ENCODE results near the gene DIPK1A.

Gene DIPK1A

DNA sequence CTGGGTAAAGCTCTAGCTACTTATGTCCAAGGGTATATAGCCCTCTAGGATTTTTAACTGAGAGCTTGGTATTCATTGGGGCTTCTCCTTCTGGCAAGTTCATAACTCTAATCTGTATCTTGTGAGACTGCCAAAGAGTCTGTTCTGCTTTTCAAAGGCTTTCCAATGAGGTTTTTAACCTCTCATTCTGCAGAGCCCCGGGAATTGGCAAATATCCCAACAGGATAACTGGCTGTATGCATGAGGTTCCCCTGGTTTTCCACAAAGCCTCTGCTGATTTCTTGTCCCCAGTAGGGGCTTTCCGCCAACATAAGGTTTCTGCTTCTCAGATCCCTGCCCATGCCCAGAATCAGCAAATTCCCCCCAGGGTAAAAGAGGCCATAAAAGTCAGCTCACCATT, 88.5 kb downstream of the DIPK1A start:
- no peak overlapping the region for H3K27ac ChIP-seq
- H3K4me3 ChIP-seq (ENCODE audit: low read depth in 1 of 2, low read length in 1 of 2), result no peak overlapping the region
- H3K9me3 ChIP-seq, result no peaks in the 10 kb centered on the region
- no peaks in the 10 kb centered on the region for H3K36me3 ChIP-seq
- no peaks in the 10 kb centered on the region for H3K27me3 ChIP-seq
- no peaks in the 10 kb centered on the region for H3K4me1 ChIP-seq (ENCODE audit: control insufficient read depth in 1 of 2, insufficient read depth in 1 of 2, low read depth in 1 of 2, low read length in 1 of 2)
- TF ChIP-seq, protein P1, sequence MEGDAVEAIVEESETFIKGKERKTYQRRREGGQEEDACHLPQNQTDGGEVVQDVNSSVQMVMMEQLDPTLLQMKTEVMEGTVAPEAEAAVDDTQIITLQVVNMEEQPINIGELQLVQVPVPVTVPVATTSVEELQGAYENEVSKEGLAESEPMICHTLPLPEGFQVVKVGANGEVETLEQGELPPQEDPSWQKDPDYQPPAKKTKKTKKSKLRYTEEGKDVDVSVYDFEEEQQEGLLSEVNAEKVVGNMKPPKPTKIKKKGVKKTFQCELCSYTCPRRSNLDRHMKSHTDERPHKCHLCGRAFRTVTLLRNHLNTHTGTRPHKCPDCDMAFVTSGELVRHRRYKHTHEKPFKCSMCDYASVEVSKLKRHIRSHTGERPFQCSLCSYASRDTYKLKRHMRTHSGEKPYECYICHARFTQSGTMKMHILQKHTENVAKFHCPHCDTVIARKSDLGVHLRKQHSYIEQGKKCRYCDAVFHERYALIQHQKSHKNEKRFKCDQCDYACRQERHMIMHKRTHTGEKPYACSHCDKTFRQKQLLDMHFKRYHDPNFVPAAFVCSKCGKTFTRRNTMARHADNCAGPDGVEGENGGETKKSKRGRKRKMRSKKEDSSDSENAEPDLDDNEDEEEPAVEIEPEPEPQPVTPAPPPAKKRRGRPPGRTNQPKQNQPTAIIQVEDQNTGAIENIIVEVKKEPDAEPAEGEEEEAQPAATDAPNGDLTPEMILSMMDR (IDR thresholded peaks at IDR 0.05), result no peak

DNA sequence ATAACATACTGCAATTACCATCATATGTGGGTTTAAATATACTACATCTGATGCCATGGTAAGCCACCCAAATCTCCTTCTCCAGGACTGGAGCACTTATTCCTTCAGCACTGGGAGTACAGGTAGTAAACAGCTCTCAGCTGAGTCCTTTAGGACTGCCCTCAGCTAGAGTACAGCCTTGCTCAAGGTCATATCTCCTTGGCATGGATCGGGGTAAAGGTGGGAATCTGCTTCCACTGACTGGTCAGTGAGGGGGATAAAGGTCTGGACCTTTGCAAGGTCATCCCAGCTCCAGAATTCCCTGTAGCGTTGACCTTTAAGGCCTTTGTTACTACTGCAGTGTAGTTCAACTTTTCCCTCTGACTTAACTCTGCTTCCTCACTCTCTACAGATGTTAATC, 90.7 kb downstream of the DIPK1A start:
- Histone ChIP-seq H3K4me3 (ENCODE audit: low read depth in 1 of 2, low read length in 1 of 2) (no peak overlapping the region), H3K4me1 (ENCODE audit: control insufficient read depth in 1 of 2, insufficient read depth in 1 of 2, low read depth in 1 of 2, low read length in 1 of 2) (no peaks in the 10 kb centered on the region), H3K27ac (no peak overlapping the region), H3K27me3 (no peaks in the 10 kb centered on the region), H3K36me3 (no peaks in the 10 kb centered on the region), H3K9me3 (no peaks in the 10 kb centered on the region)
- TF ChIP-seq, protein P1 (IDR thresholded peaks at IDR 0.05), result no peak

DNA sequence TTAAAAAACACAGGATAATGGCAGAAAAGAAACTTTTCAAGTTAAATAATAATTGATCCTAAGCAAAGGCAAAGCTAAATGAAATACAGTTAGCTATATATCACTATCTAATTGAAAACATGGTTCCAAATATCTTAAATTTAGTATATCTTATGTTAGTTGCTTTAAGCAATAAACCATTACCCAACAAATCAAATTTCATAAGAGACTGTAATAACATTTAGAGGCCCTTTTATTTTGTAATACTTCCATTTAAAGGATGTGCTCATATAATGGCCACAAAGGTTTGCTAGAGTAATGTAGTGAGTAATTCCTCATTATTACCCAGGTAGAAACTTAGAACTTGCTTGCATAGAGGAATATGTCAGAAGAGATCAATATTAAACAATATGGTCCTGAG, 97.1 kb downstream of the DIPK1A start:
- H3K27ac ChIP-seq, result no peak overlapping the region
- TF ChIP-seq, protein P1 (IDR thresholded peaks at IDR 0.05), result no peak

GRCh38 chr1:92862605-92863004, 98.7 kb downstream of the DIPK1A start:
- TF ChIP-seq, protein P1 (IDR thresholded peaks at IDR 0.05), result no peak

More for the DNA sequence above, 97.1 kb downstream of the DIPK1A start:
- Histone ChIP-seq H3K4me3 (ENCODE audit: low read depth in 1 of 2, low read length in 1 of 2) (no peak overlapping the region), H3K4me1 (ENCODE audit: control insufficient read depth in 1 of 2, insufficient read depth in 1 of 2, low read depth in 1 of 2, low read length in 1 of 2) (peaks cover 10 to 12% of the 10 kb centered on the region in 2 experiments), H3K27me3 (no peaks in the 10 kb centered on the region), H3K9me3 (no peaks in the 10 kb centered on the region), H3K36me3 (no peaks in the 10 kb centered on the region)

GRCh38 chr1:92859400-92860039, 101.7 kb downstream of the DIPK1A start:
- no peak overlapping the region for H3K27ac ChIP-seq

More at GRCh38 chr1:92862605-92863004, 98.7 kb downstream of the DIPK1A start:
- no peaks in the 10 kb centered on the region for H3K9me3 ChIP-seq
- H3K4me3 ChIP-seq (ENCODE audit: low read depth in 1 of 2, low read length in 1 of 2), result no peak overlapping the region
- peaks cover 10 to 18% of the 10 kb centered on the region in 2 experiments for H3K4me1 ChIP-seq (ENCODE audit: control insufficient read depth in 1 of 2, insufficient read depth in 1 of 2, low read depth in 1 of 2, low read length in 1 of 2)
- H3K27me3 ChIP-seq, result no peaks in the 10 kb centered on the region
- H3K27ac ChIP-seq, result no peak overlapping the region
- H3K36me3 ChIP-seq, result no peaks in the 10 kb centered on the region

More at GRCh38 chr1:92859400-92860039, 101.7 kb downstream of the DIPK1A start:
- no peaks in the 10 kb centered on the region for H3K27me3 ChIP-seq
- no peaks in the 10 kb centered on the region for H3K9me3 ChIP-seq
- H3K4me1 ChIP-seq (ENCODE audit: control insufficient read depth in 1 of 2, insufficient read depth in 1 of 2, low read depth in 1 of 2, low read length in 1 of 2), result peaks cover 9 to 18% of the 10 kb centered on the region in 2 experiments
- H3K4me3 ChIP-seq (ENCODE audit: low read depth in 1 of 2, low read length in 1 of 2), result no peak overlapping the region
- TF ChIP-seq, protein P1 (IDR thresholded peaks at IDR 0.05), result no peak
- no peaks in the 10 kb centered on the region for H3K36me3 ChIP-seq

All from neutrophil (primary cell).